ENCODE results near the gene RNASE12.

Gene RNASE12

GRCh38 chr14:20610002-20610765, 19.0 kb upstream of the RNASE12 start:
- H3K36me3 ChIP-seq (ENCODE audit: control insufficient read depth in 2 of 2, insufficient read depth in 1 of 2, low read length in 2 of 2): no peaks in the 10 kb centered on the region
- H3K4me1 ChIP-seq (ENCODE audit: control insufficient read depth, insufficient read depth, low read length): peaks cover 9% of the 10 kb centered on the region
- peak overlapping the region; percentile 98 for H3K4me3 ChIP-seq (ENCODE audit: low read depth, low read length)
- no peaks in the 10 kb centered on the region for H3K9me3 ChIP-seq (ENCODE audit: control insufficient read depth, insufficient read depth, low read depth, low read length)
- ChIA-PET CTCF (interaction anchor here (0.6 to 3.0 kb wide), 21 partner anchors 13 to 956 kb away, joined by 3 to 28 read pairs (median 4); partner anchors contain the start of genes ANG and RNASE4), POLR2A (interaction anchor here (0.8 to 1.3 kb wide), 4 partner anchors 71 to 268 kb away, joined by 3 to 11 read pairs (median 4); partner anchors contain the start of gene PARP2)
- H3K27ac ChIP-seq (ENCODE audit: extremely low read depth, low read depth, low read length): peak overlapping the region; percentile 76
- TF ChIP-seq ZFP69B (tag by site-specific recombination; IDR thresholded peaks at IDR 0.05): peak; percentile 56; the same call in 1 of the 2 replicates
- no peak for TF ChIP-seq WT1 (tag by site-specific recombination; IDR thresholded peaks at IDR 0.05)
- no peak for TF ChIP-seq ZNF544 (tag by site-specific recombination; IDR thresholded peaks at IDR 0.05)
- no peak for TF ChIP-seq ZNF223 (tag by site-specific recombination; IDR thresholded peaks at IDR 0.05)
- peak; percentile 44; the same call in 1 of the 2 replicates for TF ChIP-seq ZBTB21 (tag by site-specific recombination; IDR thresholded peaks at IDR 0.05)
- TF ChIP-seq ZNF335 (tag by site-specific recombination; conservative IDR thresholded peaks at IDR 0.05): no peak
- no peak for TF ChIP-seq ZNF266 (tag by site-specific recombination; IDR thresholded peaks at IDR 0.05; ENCODE audit: low read depth)
- peak; percentile 75; the same call in 1 of the 2 replicates for TF ChIP-seq ZNF639 (tag by site-specific recombination; IDR thresholded peaks at IDR 0.05)
- TF ChIP-seq ZNF391 (tag by site-specific recombination; IDR thresholded peaks at IDR 0.05; ENCODE audit: borderline replicate concordance, low read depth): peak; percentile 79
- peak; percentile 15; the same call in 1 of the 2 replicates for TF ChIP-seq TSHZ1 (tag by site-specific recombination; IDR thresholded peaks at IDR 0.05; ENCODE audit: borderline replicate concordance)
- TF ChIP-seq ZNF23 (tag by site-specific recombination; IDR thresholded peaks at IDR 0.05; ENCODE audit: borderline replicate concordance): no peak
- TF ChIP-seq ZFP37 (tag by site-specific recombination; IDR thresholded peaks at IDR 0.05): peak; percentile 75; the same call in 1 of the 2 replicates
- TF ChIP-seq ZNF560 (tag by site-specific recombination; IDR thresholded peaks at IDR 0.05; ENCODE audit: borderline replicate concordance): no peak
- TF ChIP-seq ZNF555 (tag by site-specific recombination; conservative IDR thresholded peaks at IDR 0.05): no peak
- 0 out of 2 replicates have a peak, but pooled peaks have one; percentile 15 for TF ChIP-seq ZNF518A (tag by site-specific recombination; conservative IDR thresholded peaks at IDR 0.05; ENCODE audit: low read depth)
- 0 out of 2 replicates have a peak, but pooled peaks have one; percentile 50 for TF ChIP-seq ZSCAN18 (tag by site-specific recombination; IDR thresholded peaks at IDR 0.05)
- no peak for TF ChIP-seq ZNF121 (tag by site-specific recombination; IDR thresholded peaks at IDR 0.05)
- TF ChIP-seq ZBTB20 (tag by site-specific recombination; IDR thresholded peaks at IDR 0.05): no peak
- peak; percentile 56; the same call in 1 of the 2 replicates for TF ChIP-seq SALL2 (tag by site-specific recombination; IDR thresholded peaks at IDR 0.05; ENCODE audit: borderline replicate concordance)
- TF ChIP-seq ZNF175 (tag by site-specific recombination; IDR thresholded peaks at IDR 0.05): no peak
- peak; percentile 10; the same call in 1 of the 2 replicates for TF ChIP-seq ZBTB11 (tag by site-specific recombination; conservative IDR thresholded peaks at IDR 0.05; ENCODE audit: low read depth)

All from HEK293 (cell line).